Neuron (in vitro differentiated cells): ENCODE measurements around the gene DUSP6.

Source experiments
- H2AFZ ChIP-seq: one replicate; pipeline ENCODE4 v1.6.1; 2013; ENCODE audit warnings: low read depth, mild to moderate bottlenecking, inconsistent platforms, low read length, moderate library complexity
- H3K27me3 ChIP-seq: one replicate; pipeline ENCODE4 v1.6.1; 2013; ENCODE audit warnings: low read length; ENCODE audit not compliant: insufficient read depth
- H3K36me3 ChIP-seq: one replicate; pipeline ENCODE4 v1.6.1; 2013; ENCODE audit warnings: low read length; ENCODE audit not compliant: insufficient read depth
- H3K4me1 ChIP-seq: one replicate; pipeline ENCODE4 v1.6.1; 2013; ENCODE audit warnings: low read length; ENCODE audit not compliant: insufficient read depth
- H3K4me3 ChIP-seq: 2 replicates; pipeline ENCODE4 v1.5.1; 2013; ENCODE audit warnings: mild to moderate bottlenecking, low read length, moderate library complexity
- H3K9me3 ChIP-seq: one replicate; pipeline ENCODE4 v1.6.1; 2013; ENCODE audit warnings: low read length

Gene DUSP6

DNA sequence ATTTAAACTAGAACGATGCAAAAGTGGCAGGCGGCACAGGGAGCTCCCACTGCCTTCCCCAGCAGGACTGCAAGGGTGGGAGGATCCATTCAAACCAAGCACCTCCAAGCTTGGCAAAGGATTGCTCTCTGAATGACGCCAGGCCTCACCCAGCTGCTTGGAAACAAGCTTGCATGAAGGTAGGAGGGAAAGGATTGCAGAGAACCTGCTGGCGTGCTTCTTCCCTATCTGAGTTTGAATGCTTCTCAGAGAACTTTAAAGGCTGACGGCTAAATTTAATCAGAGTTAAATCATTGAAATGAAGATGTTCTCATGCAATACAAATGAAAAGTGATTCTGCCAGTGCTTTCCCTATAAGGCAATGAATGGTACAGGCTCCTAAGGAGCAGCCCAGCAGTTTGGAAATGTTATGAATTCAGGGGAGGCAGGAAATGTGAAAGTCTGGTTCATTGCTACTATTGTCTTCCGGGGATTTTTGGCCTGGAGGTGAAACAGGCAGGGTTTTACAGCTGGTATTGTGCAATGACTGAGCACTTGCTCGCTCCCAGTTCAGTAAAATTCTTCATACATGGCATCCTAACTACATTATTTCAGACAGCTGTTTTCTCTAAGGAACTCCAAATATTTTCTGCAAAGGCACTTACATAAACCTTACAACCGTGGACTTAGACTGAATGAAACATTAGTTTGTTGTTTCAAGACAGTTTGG lies 31.9 kb upstream of the DUSP6 start:
- no peaks in the 10 kb centered on the region for H3K9me3 ChIP-seq
- H3K27me3 ChIP-seq = no peaks in the 10 kb centered on the region
- H3K36me3 ChIP-seq = no peaks in the 10 kb centered on the region
- H3K4me3 ChIP-seq = no peak overlapping the region
- peaks cover 13% of the 10 kb centered on the region for H3K4me1 ChIP-seq
- H2AFZ ChIP-seq = peak overlapping the region; percentile 39

DNA sequence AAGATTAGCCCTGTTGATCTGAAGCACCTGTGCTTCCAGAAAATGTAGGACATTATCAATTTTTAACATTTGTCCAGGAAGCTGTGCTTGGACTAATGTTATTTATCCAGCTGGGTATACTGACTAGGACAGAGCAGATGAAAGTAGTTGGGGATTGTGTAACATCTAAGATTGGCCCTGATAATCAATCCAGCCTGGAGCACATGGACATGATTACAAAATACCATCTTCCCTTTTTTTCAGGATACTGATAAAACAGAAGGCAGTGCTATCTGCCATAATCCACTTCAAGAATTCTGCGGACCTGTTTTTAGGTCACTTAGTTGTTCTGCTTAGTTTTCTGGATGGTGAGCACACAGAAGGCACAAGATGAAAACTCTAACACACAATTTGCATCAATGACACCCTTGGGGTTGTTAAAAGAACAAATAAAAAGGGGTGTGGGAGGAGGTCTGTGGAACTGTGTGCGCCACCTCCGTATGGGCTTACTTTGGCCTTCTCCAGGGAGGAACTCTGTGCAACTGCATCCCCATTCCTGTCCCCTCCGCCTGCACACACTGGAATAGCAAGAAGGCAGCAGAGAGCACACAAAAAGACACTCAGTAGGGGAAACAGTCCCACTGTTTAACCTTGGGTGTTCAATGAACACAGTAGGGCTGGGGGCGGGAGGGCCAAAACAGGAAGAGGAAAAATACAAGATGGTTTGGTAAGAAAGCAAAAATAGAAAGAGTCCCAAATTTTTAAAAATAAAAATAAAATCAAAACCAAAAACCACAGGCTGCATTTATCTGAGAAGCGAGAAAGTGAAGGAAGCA lies 31.1 kb upstream of the DUSP6 start:
- Histone ChIP-seq H3K4me3 (no peak overlapping the region), H3K27me3 (no peaks in the 10 kb centered on the region), H3K4me1 (peaks cover 13% of the 10 kb centered on the region), H3K36me3 (no peaks in the 10 kb centered on the region), H2AFZ (no peak overlapping the region), H3K9me3 (no peaks in the 10 kb centered on the region)

GRCh38 chr12:89382328-89382727 lies 30.0 kb upstream of the DUSP6 start:
- Histone ChIP-seq H3K4me3 (no peak overlapping the region), H3K9me3 (no peaks in the 10 kb centered on the region), H3K36me3 (no peaks in the 10 kb centered on the region), H3K27me3 (no peaks in the 10 kb centered on the region), H3K4me1 (peaks cover 13% of the 10 kb centered on the region), H2AFZ (no peak overlapping the region)

DNA sequence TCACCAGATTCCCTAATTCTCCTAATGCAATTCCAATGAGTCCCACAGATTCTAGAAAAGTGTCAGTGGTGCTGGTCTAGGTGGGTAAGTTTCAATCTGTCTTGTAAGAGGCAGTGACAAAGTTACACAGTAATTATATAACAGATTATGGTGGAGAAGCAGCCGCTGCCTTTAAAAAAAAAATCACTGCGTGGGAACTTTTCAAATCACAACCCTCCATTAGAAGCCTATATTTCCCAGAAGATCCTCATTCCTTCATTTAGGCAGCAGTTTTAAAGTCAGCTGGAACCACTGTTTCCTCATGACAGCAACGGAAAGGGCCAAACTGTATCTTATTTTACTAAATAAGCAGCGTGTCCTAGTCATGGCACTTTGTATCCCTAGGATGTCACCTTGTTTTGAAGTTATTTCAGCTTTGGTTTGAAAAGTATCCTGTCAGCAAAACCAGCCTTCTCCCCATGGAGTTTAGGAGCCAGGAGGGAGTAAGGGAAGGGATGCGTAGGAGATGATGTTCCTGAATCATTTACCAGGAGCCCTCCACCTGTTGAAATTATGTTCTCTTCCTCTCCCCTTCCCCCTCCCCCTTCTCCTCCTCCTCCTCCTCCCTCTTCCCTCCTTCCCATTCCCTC lies 27.7 kb upstream of the DUSP6 start:
- Histone ChIP-seq H3K27me3 (no peaks in the 10 kb centered on the region), H3K36me3 (no peaks in the 10 kb centered on the region), H3K4me1 (peaks cover 13% of the 10 kb centered on the region), H3K4me3 (no peak overlapping the region), H3K9me3 (no peaks in the 10 kb centered on the region), H2AFZ (no peak overlapping the region)

DNA sequence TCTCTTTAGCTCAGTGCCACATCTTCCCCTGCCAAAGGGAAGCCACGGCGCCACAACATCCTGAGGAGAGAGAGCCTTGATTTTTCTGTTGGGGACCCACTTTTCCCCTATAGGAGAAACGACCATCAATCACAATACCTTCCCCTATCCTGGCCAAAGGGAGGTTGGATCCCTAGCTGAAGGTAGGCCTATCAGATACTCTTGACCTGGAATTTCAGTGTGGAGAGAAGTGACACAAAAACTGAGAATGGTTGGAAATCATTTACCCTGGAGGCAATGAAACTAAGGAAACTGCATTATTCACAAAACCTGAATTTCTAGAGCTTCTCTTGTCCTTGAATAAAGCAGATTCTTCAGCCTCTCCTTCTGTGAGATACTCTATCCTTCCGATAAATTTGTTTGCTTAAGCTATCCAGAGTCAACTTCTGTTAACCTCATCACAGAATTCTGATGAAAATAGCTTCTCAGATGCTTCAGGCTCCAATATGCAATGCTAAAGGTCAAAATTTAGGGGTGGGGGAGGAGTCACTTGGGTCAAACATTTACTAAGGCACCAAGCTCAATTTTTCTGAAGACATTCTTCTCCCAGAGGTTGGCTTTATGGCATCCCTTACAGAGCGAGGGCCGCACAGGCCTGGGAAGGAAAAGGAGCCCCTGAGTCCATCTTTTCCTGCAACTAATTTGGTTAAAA lies 27.0 kb upstream of the DUSP6 start:
- H3K27me3 ChIP-seq = no peaks in the 10 kb centered on the region
- no peak overlapping the region for H2AFZ ChIP-seq
- peaks cover 9% of the 10 kb centered on the region for H3K4me1 ChIP-seq
- no peak overlapping the region for H3K4me3 ChIP-seq
- no peaks in the 10 kb centered on the region for H3K36me3 ChIP-seq
- no peaks in the 10 kb centered on the region for H3K9me3 ChIP-seq

- Histone ChIP-seq H3K36me3 (no peaks in the 10 kb centered on the region), H3K9me3 (no peaks in the 10 kb centered on the region), H3K4me3 (no peak overlapping the region), H2AFZ (no peak overlapping the region), H3K4me1 (no peaks in the 10 kb centered on the region), H3K27me3 (no peaks in the 10 kb centered on the region)
These were observed 24.5 kb upstream of the DUSP6 start for GRCh38 chr12:89376844-89377243.

- Histone ChIP-seq H3K4me1 (no peaks in the 10 kb centered on the region), H3K4me3 (no peak overlapping the region), H2AFZ (no peak overlapping the region), H3K27me3 (no peaks in the 10 kb centered on the region), H3K36me3 (no peaks in the 10 kb centered on the region), H3K9me3 (no peaks in the 10 kb centered on the region)
These were observed 23.9 kb upstream of the DUSP6 start for GRCh38 chr12:89376202-89376529.

- Histone ChIP-seq H3K4me1 (no peaks in the 10 kb centered on the region), H3K9me3 (no peaks in the 10 kb centered on the region), H3K4me3 (no peak overlapping the region), H2AFZ (no peak overlapping the region), H3K36me3 (no peaks in the 10 kb centered on the region), H3K27me3 (no peaks in the 10 kb centered on the region)
These were observed 21.7 kb upstream of the DUSP6 start for GRCh38 chr12:89373763-89374572.

- Histone ChIP-seq H3K9me3 (no peaks in the 10 kb centered on the region), H3K4me1 (no peaks in the 10 kb centered on the region), H3K4me3 (no peak overlapping the region), H2AFZ (no peak overlapping the region), H3K36me3 (no peaks in the 10 kb centered on the region), H3K27me3 (no peaks in the 10 kb centered on the region)
These were observed 20.5 kb upstream of the DUSP6 start for GRCh38 chr12:89372584-89373370.

DNA sequence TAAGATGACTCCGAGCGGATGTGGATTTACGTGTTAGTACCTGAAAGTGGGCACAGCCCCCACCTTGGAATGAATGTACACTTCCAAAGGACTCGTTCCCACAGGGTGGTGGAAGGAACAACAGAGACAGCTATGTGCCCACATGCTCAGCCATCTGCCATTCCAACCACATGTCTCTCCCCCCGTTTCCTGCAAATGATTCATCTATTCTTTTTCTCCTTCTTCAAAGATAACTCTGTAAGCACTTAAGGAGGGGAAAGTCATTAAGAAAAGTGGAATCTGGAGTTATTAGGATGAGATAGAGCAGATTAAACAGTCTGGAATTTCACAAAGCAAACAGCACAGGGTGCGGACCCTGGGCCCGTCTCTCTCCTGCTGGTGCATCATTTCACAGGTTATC lies 18.5 kb upstream of the DUSP6 start:
- no peaks in the 10 kb centered on the region for H3K9me3 ChIP-seq
- H3K27me3 ChIP-seq = no peaks in the 10 kb centered on the region
- no peak overlapping the region for H3K4me3 ChIP-seq
- H2AFZ ChIP-seq = no peak overlapping the region
- no peaks in the 10 kb centered on the region for H3K36me3 ChIP-seq
- no peaks in the 10 kb centered on the region for H3K4me1 ChIP-seq

GRCh38 chr12:89370421-89370831 lies 18.1 kb upstream of the DUSP6 start:
- Histone ChIP-seq H3K4me3 (no peak overlapping the region), H3K27me3 (no peaks in the 10 kb centered on the region), H2AFZ (no peak overlapping the region), H3K36me3 (no peaks in the 10 kb centered on the region), H3K9me3 (no peaks in the 10 kb centered on the region), H3K4me1 (no peaks in the 10 kb centered on the region)

GRCh38 chr12:89369166-89369565 lies 16.9 kb upstream of the DUSP6 start:
- H2AFZ ChIP-seq = no peak overlapping the region
- H3K9me3 ChIP-seq = no peaks in the 10 kb centered on the region
- H3K27me3 ChIP-seq = no peaks in the 10 kb centered on the region
- no peak overlapping the region for H3K4me3 ChIP-seq
- no peaks in the 10 kb centered on the region for H3K36me3 ChIP-seq
- no peaks in the 10 kb centered on the region for H3K4me1 ChIP-seq
